NB4 (cell line): ENCODE measurements around the gene ZNF609.
"Not testable (repeated sequence)": the region's sequence is repeated elsewhere in the genome, so short reads cannot be mapped to it uniquely, and the experiment has no call there.

ENCODE experiments used
- CTCF ChIP-seq: IDR thresholded peaks from one replicate; pipeline ENCODE4 v1.5.1; 2012; ENCODE audit warnings: low read depth, low read length
- MYC ChIP-seq: IDR thresholded peaks from 2 replicates; pipeline ENCODE4 v1.6.1; 2011; ENCODE audit warnings: low read depth, low read length
- POLR2A ChIP-seq: IDR thresholded peaks from 2 replicates; pipeline ENCODE4 v1.6.1; 2011; ENCODE audit warnings: mild to moderate bottlenecking; ENCODE audit not compliant: insufficient read length; ENCODE audit errors: extremely low read depth

GRCh38 chr15:64632639-64633038 is 172.3 kb downstream of the ZNF609 start:
- TF ChIP-seq CTCF, POLR2A, MYC: not testable (repeated sequence)
